ENCODE results near the gene BACE1-AS. TPM values are rescaled to one million over a fixed set of nuclear protein-coding genes. Genes with fewer than 3 reads are reported as not detected.

BACE1-AS gene
- total and polyA plus RNA-seq, 2 of the 8 experiments (the other 6 are each of a cell fraction or from before 2014, with no cell fraction given): 14.9 to 17.4 TPM

DNA sequence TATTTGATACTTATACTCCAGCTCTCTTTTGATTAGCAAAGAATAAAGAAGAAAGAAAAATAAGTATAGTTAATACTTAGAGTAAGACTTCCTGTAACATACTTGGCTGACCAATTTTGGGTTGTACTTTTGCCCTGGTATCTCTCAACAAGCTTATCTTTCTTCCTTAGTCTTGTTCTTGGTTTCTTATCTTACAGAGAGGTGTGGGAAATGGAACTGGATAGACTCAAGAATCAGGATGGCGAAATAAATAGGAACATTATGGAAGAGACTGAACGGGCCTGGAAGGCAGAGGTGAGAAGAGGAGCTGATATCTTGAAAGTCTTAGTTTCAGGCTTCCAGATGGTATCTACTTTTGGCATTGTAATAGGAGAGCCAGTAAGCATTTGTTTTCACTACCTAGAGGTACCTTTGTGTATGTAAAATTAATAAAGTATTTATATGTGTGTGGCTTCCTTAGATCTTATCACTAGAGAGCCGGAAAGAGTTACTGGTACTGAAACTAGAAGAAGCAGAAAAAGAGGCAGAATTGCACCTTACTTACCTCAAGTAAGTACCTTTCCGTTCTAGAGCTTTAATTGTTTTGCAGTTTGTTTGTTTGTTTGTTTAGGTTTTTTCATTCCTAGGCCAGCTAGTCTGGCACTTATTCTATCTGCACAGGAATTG, 11.3 kb upstream of the BACE1-AS start:
- no peak overlapping the region for H3K27ac ChIP-seq (ENCODE audit: low read depth, low read length)
- no peak overlapping the region for H3K56ac ChIP-seq (replicated peaks; ENCODE audit: insufficient read length, low read depth, low read length)
- H3K79me1 ChIP-seq (ENCODE audit: low read depth, low read length): no peaks in the 10 kb centered on the region
- H3K23me2 ChIP-seq (ENCODE audit: low read depth, low read length): no peaks in the 10 kb centered on the region
- H3K36me3 ChIP-seq (ENCODE audit: control insufficient read depth in 2 of 4, insufficient read depth in 4 of 4, low read length in 3 of 4): peaks cover 17 to 38% (median 21%) of the 10 kb centered on the region in 4 experiments
- H3K9ac ChIP-seq (replicated peaks in 1 of 4; ENCODE audit: extremely low read depth in 1 of 4, low read depth in 3 of 4, low read length in 3 of 4): no peak overlapping the region
- H3K9me3 ChIP-seq (ENCODE audit: insufficient read depth in 2 of 2, low read depth in 1 of 2, low read length in 1 of 2): no peaks in the 10 kb centered on the region
- ChIA-PET CTCF (ENCODE audit: partially characterized antibody) (interaction anchor here (1.1 kb wide), 1 partner anchor 17 kb away, joined by 3 read pairs; no protein-coding TSS in a partner anchor), POLR2A (ENCODE audit: partially characterized antibody) (interaction anchor here (0.6 to 1.4 kb wide), 2 partner anchors 23 to 293 kb away, joined by 3 read pairs; no protein-coding TSS in a partner anchor)
- H2BK5ac ChIP-seq (ENCODE audit: low read depth, low read length): no peak overlapping the region
- no peaks in the 10 kb centered on the region for H4K20me1 ChIP-seq (replicated peaks in 1 of 2; ENCODE audit: control insufficient read depth in 1 of 2, insufficient read depth in 2 of 2, low read length in 2 of 2)
- no peak overlapping the region for H2BK20ac ChIP-seq (ENCODE audit: low read length)
- no peak overlapping the region for H2BK15ac ChIP-seq (ENCODE audit: low read length)
- H4K8ac ChIP-seq (ENCODE audit: extremely low read depth, insufficient read depth, low read length): no peak overlapping the region
- no peak overlapping the region for H3K4me2 ChIP-seq (ENCODE audit: insufficient read depth in 1 of 2, low read depth in 2 of 2, low read length in 2 of 2)
- no peak overlapping the region for H2AK5ac ChIP-seq (ENCODE audit: low read depth, low read length)
- H3K14ac ChIP-seq (ENCODE audit: insufficient read length): no peak overlapping the region
- no peak overlapping the region for H3K18ac ChIP-seq (ENCODE audit: extremely low read depth, low read length)
- no peak overlapping the region for H3K4me3 ChIP-seq (ENCODE audit: extremely low read depth in 1 of 4, insufficient read depth in 2 of 4, low read depth in 3 of 4, low read length in 4 of 4)
- no peaks in the 10 kb centered on the region for H3K4me1 ChIP-seq (replicated peaks in 1 of 4; ENCODE audit: control insufficient read depth in 3 of 4, insufficient read depth in 4 of 4, low read length in 3 of 4)
- no peak overlapping the region for H4K5ac ChIP-seq (ENCODE audit: insufficient read length, low read depth, low read length)
- no peak overlapping the region for H3K23ac ChIP-seq (ENCODE audit: insufficient read length)
- no peak overlapping the region for H3K4ac ChIP-seq (replicated peaks; ENCODE audit: insufficient read length, low read depth, low read length)
- DNase-seq (ENCODE audit: low read depth in 1 of 2, low spot score in 2 of 2) (no peak), FAIRE-seq (no peak)
- H2BK12ac ChIP-seq (ENCODE audit: low read depth, low read length): no peak overlapping the region
- no peak overlapping the region for H2BK120ac ChIP-seq (replicated peaks; ENCODE audit: low read depth, low read length)
- no peaks in the 10 kb centered on the region for H3K27me3 ChIP-seq (replicated peaks in 1 of 4; ENCODE audit: control insufficient read depth in 3 of 4, extremely low read depth in 1 of 4, insufficient read depth in 3 of 4, low read length in 3 of 4)
- H3K79me2 ChIP-seq (ENCODE audit: control insufficient read depth in 1 of 2, insufficient read depth in 2 of 2, low read length in 2 of 2): no peaks in the 10 kb centered on the region
- H4K91ac ChIP-seq (replicated peaks; ENCODE audit: insufficient read length, low read length): no peak overlapping the region
- WGBS, 2 experiments (ENCODE audit: extremely low coverage in 1 of 2, insufficient coverage in 1 of 2, insufficient read length in 1 of 2, insufficient replicate concordance in 2 of 2, low coverage in 1 of 2, low lambda C conversion rate in 2 of 2, missing lambda C conversion rate in 1 of 2): 94% methylated on average over 4 of the region's 4 CpGs; no CpG with 5 or more reads in 1 of the 2 experiments
- H2AFZ ChIP-seq (ENCODE audit: low read length): no peak overlapping the region
- TF ChIP-seq CHD2 (IDR thresholded peaks at IDR 0.05; ENCODE audit: low read length) (no peak), HDAC2 (IDR thresholded peaks at IDR 0.05; ENCODE audit: borderline replicate concordance in 1 of 2, low read depth in 2 of 2, low read length in 2 of 2) (no peak), KDM1A (IDR thresholded peaks at IDR 0.05; ENCODE audit: borderline replicate concordance, low read length) (no peak), PHF8 (conservative IDR thresholded peaks at IDR 0.05; ENCODE audit: low read depth, low read length) (no peak), FOSL1 (IDR thresholded peaks at IDR 0.05; ENCODE audit: insufficient read depth, low read depth, low read length) (no peak), RXRA (IDR thresholded peaks at IDR 0.05; ENCODE audit: insufficient read depth, low read depth, low read length) (no peak), EGR1 (IDR thresholded peaks at IDR 0.05; ENCODE audit: borderline replicate concordance, low read depth, low read length) (no peak), CREB1 (IDR thresholded peaks at IDR 0.05) (no peak), RAD21 (IDR thresholded peaks at IDR 0.05 in 1 of 2, conservative IDR thresholded peaks at IDR 0.05 in 1 of 2; ENCODE audit: low read depth in 2 of 2, low read length in 2 of 2) (no peak), NRF1 (IDR thresholded peaks at IDR 0.05; ENCODE audit: low read depth, low read length) (no peak), TAF1 (IDR thresholded peaks at IDR 0.05; ENCODE audit: low read depth, low read length) (no peak)
- TF ChIP-seq, protein P1, sequence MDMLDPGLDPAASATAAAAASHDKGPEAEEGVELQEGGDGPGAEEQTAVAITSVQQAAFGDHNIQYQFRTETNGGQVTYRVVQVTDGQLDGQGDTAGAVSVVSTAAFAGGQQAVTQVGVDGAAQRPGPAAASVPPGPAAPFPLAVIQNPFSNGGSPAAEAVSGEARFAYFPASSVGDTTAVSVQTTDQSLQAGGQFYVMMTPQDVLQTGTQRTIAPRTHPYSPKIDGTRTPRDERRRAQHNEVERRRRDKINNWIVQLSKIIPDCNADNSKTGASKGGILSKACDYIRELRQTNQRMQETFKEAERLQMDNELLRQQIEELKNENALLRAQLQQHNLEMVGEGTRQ (IDR thresholded peaks at IDR 0.05; ENCODE audit: low read length): no peak
